ENCODE measurements around the gene RABAC1.
"Not testable (repeated sequence)": the region's sequence is repeated elsewhere in the genome, so short reads cannot be mapped to it uniquely, and the experiment has no call there.

RABAC1 gene

DNA sequence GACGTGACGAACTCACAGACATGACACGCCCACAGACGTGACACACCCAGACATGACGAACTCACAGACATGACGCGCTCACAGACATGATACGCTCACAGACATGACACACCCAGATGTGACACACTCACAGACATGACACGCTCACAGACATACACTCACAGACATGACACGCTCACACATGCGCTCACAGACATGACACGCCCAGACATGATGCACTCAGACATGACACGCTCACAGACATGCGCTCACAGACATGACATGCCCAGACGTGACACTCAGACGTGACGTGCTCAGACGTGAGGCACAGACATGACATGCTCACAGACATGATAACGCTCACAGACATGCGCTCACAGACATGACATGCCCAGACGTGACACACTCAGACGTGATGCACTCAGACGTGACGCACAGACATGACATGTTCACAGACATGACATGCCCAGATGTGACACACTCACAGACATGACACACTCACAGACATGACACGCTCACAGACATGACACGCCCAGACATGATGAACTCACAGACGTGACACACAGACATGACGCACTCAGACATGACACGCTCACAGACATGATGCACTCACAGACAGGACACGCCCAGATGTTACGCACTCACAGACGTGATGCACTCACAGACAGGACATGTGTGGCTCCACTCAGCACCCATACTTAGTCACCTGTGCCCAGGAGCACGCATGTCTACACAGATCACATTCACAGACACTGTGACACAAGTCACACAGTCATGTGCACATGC is 39.0 kb downstream of the RABAC1 start:
- TF ChIP-seq, protein P1, sequence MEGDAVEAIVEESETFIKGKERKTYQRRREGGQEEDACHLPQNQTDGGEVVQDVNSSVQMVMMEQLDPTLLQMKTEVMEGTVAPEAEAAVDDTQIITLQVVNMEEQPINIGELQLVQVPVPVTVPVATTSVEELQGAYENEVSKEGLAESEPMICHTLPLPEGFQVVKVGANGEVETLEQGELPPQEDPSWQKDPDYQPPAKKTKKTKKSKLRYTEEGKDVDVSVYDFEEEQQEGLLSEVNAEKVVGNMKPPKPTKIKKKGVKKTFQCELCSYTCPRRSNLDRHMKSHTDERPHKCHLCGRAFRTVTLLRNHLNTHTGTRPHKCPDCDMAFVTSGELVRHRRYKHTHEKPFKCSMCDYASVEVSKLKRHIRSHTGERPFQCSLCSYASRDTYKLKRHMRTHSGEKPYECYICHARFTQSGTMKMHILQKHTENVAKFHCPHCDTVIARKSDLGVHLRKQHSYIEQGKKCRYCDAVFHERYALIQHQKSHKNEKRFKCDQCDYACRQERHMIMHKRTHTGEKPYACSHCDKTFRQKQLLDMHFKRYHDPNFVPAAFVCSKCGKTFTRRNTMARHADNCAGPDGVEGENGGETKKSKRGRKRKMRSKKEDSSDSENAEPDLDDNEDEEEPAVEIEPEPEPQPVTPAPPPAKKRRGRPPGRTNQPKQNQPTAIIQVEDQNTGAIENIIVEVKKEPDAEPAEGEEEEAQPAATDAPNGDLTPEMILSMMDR (conservative IDR thresholded peaks at IDR 0.05): no peak
- TF ChIP-seq ZFX (IDR thresholded peaks at IDR 0.05): no peak
- H3K27ac ChIP-seq: no peak overlapping the region

- TF ChIP-seq ZFX (IDR thresholded peaks at IDR 0.05): no peak
- TF ChIP-seq, protein P1 (conservative IDR thresholded peaks at IDR 0.05): no peak
These were observed 40.4 kb downstream of the RABAC1 start for GRCh38 chr19:41918653-41919244.

DNA sequence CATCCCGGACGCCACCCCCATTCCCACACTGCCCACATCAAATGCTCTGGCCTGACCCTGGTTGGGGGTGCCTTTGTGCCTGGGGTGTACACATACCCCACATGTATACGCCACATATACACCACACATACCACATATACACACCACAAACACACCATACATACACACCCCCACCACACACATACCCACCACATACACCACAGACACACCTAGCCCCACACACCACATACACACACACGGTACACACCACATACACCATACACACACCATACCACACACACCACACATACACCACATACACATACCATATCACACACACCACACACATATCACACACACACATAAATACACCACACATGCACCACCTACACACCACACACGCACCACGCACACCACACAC is 41.0 kb downstream of the RABAC1 start:
- no peak overlapping the region for H3K27ac ChIP-seq
- no peak for TF ChIP-seq ZFX (IDR thresholded peaks at IDR 0.05)
- TF ChIP-seq, protein P1 (conservative IDR thresholded peaks at IDR 0.05): no peak

More at GRCh38 chr19:41918653-41919244, 40.4 kb downstream of the RABAC1 start:
- H3K27ac ChIP-seq: no peak overlapping the region

GRCh38 chr19:41917676-41918075 is 41.4 kb downstream of the RABAC1 start:
- H3K27ac ChIP-seq: no peak overlapping the region
- TF ChIP-seq ZFX (IDR thresholded peaks at IDR 0.05): no peak
- TF ChIP-seq, protein P1 (conservative IDR thresholded peaks at IDR 0.05): no peak

GRCh38 chr19:41915776-41916414 is 43.2 kb downstream of the RABAC1 start:
- TF ChIP-seq, protein P1 (conservative IDR thresholded peaks at IDR 0.05): no peak
- no peak for TF ChIP-seq ZFX (IDR thresholded peaks at IDR 0.05)
- H3K27ac ChIP-seq: no peak overlapping the region

DNA sequence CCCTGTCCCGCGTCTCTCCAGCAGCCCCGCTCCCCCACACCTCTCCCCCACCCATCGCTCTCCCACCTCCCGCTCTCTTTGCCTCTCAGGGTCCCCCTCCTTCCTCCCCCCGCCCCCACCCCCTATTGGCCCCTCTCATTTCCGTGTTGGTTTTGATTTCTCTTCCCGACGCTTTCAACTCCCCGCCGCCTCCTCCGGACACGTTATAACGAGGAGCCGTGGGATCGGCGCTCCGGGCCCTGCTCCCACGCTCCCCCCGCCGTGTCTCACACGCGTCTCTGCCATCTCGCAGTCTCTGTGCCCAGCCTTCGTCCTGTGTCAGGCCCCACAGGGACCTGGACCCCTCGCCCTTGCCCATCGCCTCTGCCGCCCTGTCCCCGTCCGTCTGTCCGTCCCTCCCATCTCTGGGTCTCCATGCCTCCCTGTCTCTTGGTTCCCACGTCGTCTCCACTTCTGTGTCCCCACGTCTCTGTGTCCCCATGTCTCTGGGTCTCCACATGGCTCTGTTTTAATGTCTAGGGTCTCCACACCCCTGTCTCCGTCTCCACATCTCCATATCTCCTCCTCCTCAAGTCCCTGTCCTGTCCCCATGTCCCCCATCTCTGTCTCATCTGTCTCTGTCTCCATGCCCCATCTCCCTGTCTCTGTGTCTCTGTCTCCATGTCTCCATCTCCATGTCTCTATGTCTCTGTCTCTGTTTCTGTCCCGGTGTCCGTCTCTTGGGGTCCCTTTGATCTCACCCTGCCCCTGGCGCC is 43.9 kb downstream of the RABAC1 start:
- H3K27ac ChIP-seq: no peak overlapping the region
- TF ChIP-seq, protein P1 (conservative IDR thresholded peaks at IDR 0.05): no peak
- no peak for TF ChIP-seq ZFX (IDR thresholded peaks at IDR 0.05)

DNA sequence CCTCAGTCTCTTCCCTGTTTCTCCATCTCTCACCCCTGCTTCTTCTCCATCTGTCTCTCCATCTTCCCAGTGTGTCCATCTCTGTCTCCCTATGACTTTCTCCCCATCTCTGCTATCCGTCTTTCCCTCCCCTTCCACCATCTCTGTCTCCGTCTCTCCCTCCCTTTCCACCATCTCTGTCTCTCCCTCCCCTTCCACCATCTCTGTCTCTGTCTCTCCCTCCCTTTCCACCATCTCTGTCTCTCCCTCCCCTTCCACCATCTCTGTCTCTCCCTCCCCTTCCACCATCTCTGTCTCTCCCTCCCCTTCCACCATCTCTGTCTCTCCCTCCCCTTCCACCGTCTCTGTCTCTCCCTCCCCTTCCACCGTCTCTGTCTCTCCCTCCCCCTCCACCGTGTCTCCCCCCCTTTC is 44.7 kb downstream of the RABAC1 start:
- not testable (repeated sequence) for H3K27ac ChIP-seq
